Left lung (tissue), 10 donors: ENCODE measurements around the gene CDKN2AIPNL. TPM values are rescaled to one million over a fixed set of nuclear protein-coding genes. Genes with fewer than 3 reads are reported as not detected.

Experiments used
- ATAC-seq: fragments of 200-7000 bp; cut with Tn5 transposase; one replicate; pipeline ENCODE4 v1.9.1; 2020; ENCODE audit warnings: moderate library complexity
- DNase-seq, 4 donors: peaks; one replicate each; pipeline ENCODE4 v3.0.0-alpha.2; 2013 to 2020
- H3K27ac ChIP-seq, 2 donors: fragments of 200-600 bp; sonication (generic) in 1 of 2; one replicate each; pipeline versions ENCODE4 v1.5.0 to v1.8.0; 2020 to 2021
- H3K27me3 ChIP-seq, 2 donors: fragments of 200-600 bp; sonication (generic) in 1 of 2; one replicate each; pipeline versions ENCODE4 v1.5.0 to v1.8.0; 2020 to 2021
- H3K36me3 ChIP-seq, 2 donors: fragments of 200-600 bp; sonication (generic) in 1 of 2; one replicate each; pipeline versions ENCODE4 v1.5.0 to v1.8.0; 2020 to 2021
- H3K4me1 ChIP-seq, 2 donors: fragments of 200-600 bp; one replicate each; pipeline ENCODE4 v1.8.0; 2021
- H3K4me3 ChIP-seq, 2 donors: fragments of 200-600 bp; sonication (generic) in 1 of 2; one replicate each; pipeline versions ENCODE4 v1.5.0 to v1.8.0; 2020 to 2021; ENCODE audit warnings: mild to moderate bottlenecking in 1 of 2
- H3K9me3 ChIP-seq, 2 donors: fragments of 200-600 bp; sonication (generic) in 1 of 2; one replicate each; pipeline versions ENCODE4 v1.5.0 to v1.8.0; 2020 to 2021
- intact Hi-C, 2 donors: fragments of 100-400 bp; cut with DNase I; formaldehyde crosslinking; loops; one replicate each; pipeline versions ENCODE4 v1.11.2 to v1.14.2; 2022
- polyA plus RNA-seq, 6 donors: library from polyadenylated mRNA; unstranded; fragments of 120-200 nt; gene quantifications; one replicate each; pipeline ENCODE4 v1.2.1, GENCODE V29; 2013; ENCODE audit not compliant: insufficient read length in 6 of 6
- total RNA-seq, 2 donors: library from RNA; stranded (reverse); fragmentation: NEBNext Ultra II Directional; extraction: Animal tissue kit (Norgen Biotek cat#: 25700); gene quantifications; one replicate each; pipeline ENCODE4 v1.2.1, GENCODE V29; 2021
- TF ChIP-seq, protein P1 (sequence below), 2 donors: fragments of 200-600 bp; sonication (generic) in 1 of 2; IDR thresholded peaks; one replicate each; pipeline versions ENCODE4 v1.5.0 to v1.8.0; 2021; ENCODE audit warnings: antibody characterized with exemption in 2 of 2
- donor health status: DM: no; HTN: yes; CAD: no.
- donor health status: DM: no; HTN: no; CAD: no.

CDKN2AIPNL gene
- total and polyA plus RNA-seq, 8 donors = 15.5 to 30.8 (median 26.6) TPM

DNA sequence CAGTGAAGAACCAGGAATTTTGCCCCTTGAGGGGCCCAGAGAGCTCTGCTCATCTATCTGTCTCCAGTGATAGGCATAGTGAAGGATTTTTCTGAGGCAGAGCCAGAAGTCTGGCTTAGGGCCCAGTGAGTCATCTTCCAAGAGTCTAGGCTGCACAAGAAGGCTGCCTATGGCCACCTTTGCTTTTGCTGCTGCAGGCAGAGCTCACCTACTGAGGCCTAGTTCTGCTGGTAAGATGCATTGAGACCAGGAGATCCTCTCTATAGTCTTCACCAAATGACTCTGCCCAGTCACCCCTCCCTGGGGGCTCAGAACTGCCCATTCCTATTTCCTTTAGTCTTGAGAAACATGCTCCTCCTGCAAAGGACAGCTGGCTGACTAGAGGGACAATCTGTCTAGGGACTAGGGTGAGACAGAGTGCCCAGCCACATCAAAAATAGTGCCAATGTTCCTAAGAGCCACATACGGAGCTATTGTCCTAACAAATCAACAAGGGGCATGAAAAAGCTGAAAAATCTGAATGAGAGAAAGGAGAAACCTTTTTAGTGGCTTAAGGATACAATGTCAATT is 40.3 kb upstream of the CDKN2AIPNL start:
- DNase-seq (no peak), ATAC-seq (peak; percentile 87)
- Histone ChIP-seq H3K36me3 (no peaks in the 10 kb centered on the region), H3K4me3 (no peak overlapping the region), H3K4me1 (peaks cover 0 to 4% of the 10 kb centered on the region in 2 donors), H3K27ac (no peak overlapping the region), H3K27me3 (no peaks in the 10 kb centered on the region), H3K9me3 (no peaks in the 10 kb centered on the region)
- TF ChIP-seq, protein P1, sequence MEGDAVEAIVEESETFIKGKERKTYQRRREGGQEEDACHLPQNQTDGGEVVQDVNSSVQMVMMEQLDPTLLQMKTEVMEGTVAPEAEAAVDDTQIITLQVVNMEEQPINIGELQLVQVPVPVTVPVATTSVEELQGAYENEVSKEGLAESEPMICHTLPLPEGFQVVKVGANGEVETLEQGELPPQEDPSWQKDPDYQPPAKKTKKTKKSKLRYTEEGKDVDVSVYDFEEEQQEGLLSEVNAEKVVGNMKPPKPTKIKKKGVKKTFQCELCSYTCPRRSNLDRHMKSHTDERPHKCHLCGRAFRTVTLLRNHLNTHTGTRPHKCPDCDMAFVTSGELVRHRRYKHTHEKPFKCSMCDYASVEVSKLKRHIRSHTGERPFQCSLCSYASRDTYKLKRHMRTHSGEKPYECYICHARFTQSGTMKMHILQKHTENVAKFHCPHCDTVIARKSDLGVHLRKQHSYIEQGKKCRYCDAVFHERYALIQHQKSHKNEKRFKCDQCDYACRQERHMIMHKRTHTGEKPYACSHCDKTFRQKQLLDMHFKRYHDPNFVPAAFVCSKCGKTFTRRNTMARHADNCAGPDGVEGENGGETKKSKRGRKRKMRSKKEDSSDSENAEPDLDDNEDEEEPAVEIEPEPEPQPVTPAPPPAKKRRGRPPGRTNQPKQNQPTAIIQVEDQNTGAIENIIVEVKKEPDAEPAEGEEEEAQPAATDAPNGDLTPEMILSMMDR (IDR thresholded peaks at IDR 0.05) = no peak
- intact Hi-C loops = no loop called here

DNA sequence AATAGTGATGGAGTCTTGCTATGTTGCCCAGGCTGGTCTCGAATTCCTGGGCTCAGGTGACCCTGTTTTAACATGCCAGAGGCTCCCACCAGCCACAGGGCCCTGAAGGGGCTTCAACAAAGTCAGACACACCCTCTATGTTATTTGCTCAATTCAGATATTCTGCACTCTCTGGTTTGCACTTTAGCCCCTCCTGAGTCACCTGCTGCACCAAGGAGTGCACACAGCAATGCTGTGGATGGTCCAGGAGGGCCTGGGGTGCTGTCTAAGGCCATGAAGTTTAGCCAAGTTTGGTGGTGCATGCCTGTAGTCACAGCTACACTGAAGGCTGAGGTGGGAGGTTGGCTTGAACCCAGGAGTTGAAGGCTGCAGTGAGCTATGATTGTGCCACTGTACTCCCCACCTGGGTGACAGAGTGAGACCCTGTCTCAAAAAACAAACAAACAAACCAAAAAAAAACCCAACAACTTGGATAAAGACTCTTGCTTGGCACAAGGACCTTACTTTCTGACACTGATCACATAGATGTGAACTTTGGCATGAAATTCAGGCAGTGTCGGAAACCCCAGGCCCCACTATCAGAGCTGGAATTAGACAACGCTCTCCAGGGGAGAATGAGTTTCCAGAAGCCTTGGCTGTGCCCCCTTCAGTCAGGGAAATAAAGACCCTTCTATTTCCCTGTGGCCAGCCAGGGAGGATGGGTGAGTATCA is 39.7 kb upstream of the CDKN2AIPNL start:
- H3K4me1 ChIP-seq = peaks cover 0 to 4% of the 10 kb centered on the region in 2 donors
- DNase-seq (no peak), ATAC-seq (no peak)
- H3K36me3 ChIP-seq = no peaks in the 10 kb centered on the region
- TF ChIP-seq, protein P1 (IDR thresholded peaks at IDR 0.05) = no peak
- H3K4me3 ChIP-seq = no peak overlapping the region
- no peaks in the 10 kb centered on the region for H3K27me3 ChIP-seq
- no peaks in the 10 kb centered on the region for H3K9me3 ChIP-seq
- no peak overlapping the region for H3K27ac ChIP-seq
- intact Hi-C loops = no loop called here

DNA sequence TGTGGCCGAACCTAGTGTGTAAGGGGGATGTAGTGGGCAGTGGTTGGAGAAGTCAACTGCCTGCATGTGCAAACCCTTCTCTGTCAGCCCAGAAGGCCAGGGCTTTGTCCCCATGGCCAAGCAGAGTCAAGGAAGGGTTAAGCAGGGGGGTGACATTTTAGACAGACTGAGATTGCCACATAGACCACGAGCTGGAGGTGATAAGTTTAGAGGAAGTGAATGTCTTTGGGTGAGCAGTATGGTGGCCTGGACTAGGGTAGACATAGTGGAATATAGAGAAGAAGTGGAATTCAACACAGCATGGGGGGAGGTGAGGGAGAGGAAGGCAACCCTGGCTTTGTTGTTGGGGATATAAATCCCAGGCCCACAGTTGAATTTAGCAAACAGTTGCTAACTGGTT is 38.7 kb upstream of the CDKN2AIPNL start:
- H3K4me1 ChIP-seq = peaks cover 0 to 4% of the 10 kb centered on the region in 2 donors
- no peaks in the 10 kb centered on the region for H3K27me3 ChIP-seq
- no peaks in the 10 kb centered on the region for H3K9me3 ChIP-seq
- no peaks in the 10 kb centered on the region for H3K36me3 ChIP-seq
- ATAC-seq (no peak), DNase-seq (no peak)
- H3K4me3 ChIP-seq = no peak overlapping the region
- no peak overlapping the region for H3K27ac ChIP-seq
- intact Hi-C loops = no loop called here
- TF ChIP-seq, protein P1 (IDR thresholded peaks at IDR 0.05) = no peak

DNA sequence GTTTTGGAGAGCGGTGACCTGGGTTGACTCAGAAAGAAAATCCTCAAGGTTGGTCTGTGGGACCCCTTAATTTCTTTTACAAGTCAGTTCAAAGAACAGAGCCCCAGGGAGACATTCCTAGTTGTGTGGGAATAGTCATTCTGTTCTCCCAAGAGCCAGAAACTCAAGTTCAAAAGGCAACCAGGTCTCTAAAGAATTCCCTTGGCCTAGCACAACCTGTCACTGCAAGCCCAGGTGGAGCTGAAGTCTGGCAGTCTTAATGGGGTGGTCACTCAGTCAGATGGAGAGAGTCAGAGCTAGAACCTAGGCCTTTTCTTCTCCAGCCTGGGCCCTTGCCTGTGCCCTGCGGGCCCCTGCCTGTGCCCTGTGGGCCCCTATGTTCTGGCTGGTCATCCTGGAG is 37.5 kb upstream of the CDKN2AIPNL start:
- ATAC-seq (no peak), DNase-seq (peak in 1 of 4 donors; percentile 11)
- no peaks in the 10 kb centered on the region for H3K9me3 ChIP-seq
- TF ChIP-seq, protein P1 (IDR thresholded peaks at IDR 0.05) = no peak
- no peak overlapping the region for H3K27ac ChIP-seq
- H3K36me3 ChIP-seq = no peaks in the 10 kb centered on the region
- no peaks in the 10 kb centered on the region for H3K27me3 ChIP-seq
- no peak overlapping the region for H3K4me3 ChIP-seq
- peaks cover 0 to 4% of the 10 kb centered on the region in 2 donors for H3K4me1 ChIP-seq
- intact Hi-C loops = no loop called here

DNA sequence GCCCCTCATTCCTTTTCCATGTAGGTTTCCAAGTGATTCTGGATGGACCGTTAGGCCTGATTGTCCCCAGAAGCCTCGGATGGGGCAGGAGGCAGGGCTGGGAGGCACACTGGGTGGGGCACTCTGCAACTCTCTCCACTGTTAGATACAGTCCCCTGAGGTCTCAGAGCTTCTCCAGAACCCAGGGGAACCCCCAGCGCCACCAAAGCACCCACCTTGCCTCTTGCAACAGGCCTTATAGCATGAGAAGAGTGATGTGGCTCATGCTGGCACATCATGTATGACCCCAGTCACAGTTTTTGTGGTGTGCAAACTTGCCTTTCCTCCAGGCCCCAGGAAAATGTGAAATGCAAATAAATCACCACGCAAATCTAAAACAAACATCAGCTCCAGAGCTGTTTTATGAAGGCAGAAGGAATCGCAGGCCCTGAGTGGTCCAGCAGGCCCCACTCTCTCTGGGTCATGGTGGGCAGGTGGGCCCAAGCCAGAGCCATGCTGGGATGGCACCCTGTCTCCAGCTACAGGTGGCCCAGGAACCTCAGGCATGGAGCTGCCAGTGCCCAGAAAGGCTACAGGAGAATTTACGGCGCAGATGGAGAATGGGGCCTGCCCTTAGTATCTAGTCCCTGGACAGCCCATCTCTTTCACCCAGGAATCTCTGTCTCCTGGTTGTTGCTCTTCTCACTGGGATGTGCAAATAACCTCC is 36.3 kb upstream of the CDKN2AIPNL start:
- Histone ChIP-seq H3K4me1 (peaks cover 0 to 4% of the 10 kb centered on the region in 2 donors), H3K36me3 (no peaks in the 10 kb centered on the region), H3K27me3 (no peaks in the 10 kb centered on the region), H3K4me3 (no peak overlapping the region), H3K27ac (no peak overlapping the region), H3K9me3 (no peaks in the 10 kb centered on the region)
- ATAC-seq (no peak), DNase-seq (peak in 1 of 4 donors; percentile 28)
- intact Hi-C loops = no loop called here
- TF ChIP-seq, protein P1 (IDR thresholded peaks at IDR 0.05) = no peak
